Measurements from ENCODE around the gene TSC1.

GRCh38 chr9:132882616-132883015 lies 61.8 kb downstream of the TSC1 start:
- TF ChIP-seq CTCF (tag by site-specific recombination; IDR thresholded peaks at IDR 0.05), result no peak
- no peak for TF ChIP-seq ZNF610 (tag by site-specific recombination; IDR thresholded peaks at IDR 0.05; ENCODE audit: borderline replicate concordance)
- no peak for TF ChIP-seq ZNF114 (tag by site-specific recombination; IDR thresholded peaks at IDR 0.05)
- TF ChIP-seq ZNF146 (tag by site-specific recombination; IDR thresholded peaks at IDR 0.05), result no peak
- no peak for TF ChIP-seq ZNF645 (tag by site-specific recombination; IDR thresholded peaks at IDR 0.05)
- TF ChIP-seq, protein P1, sequence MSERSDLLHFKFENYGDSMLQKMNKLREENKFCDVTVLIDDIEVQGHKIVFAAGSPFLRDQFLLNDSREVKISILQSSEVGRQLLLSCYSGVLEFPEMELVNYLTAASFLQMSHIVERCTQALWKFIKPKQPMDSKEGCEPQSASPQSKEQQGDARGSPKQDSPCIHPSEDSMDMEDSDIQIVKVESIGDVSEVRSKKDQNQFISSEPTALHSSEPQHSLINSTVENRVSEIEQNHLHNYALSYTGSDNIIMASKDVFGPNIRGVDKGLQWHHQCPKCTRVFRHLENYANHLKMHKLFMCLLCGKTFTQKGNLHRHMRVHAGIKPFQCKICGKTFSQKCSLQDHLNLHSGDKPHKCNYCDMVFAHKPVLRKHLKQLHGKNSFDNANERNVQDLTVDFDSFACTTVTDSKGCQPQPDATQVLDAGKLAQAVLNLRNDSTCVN (tag by site-specific recombination; optimal IDR thresholded peaks at IDR 0.05), result no peak
